B cell (primary cell): ENCODE data around the gene RIMS3. TPM values are rescaled to one million over a fixed set of nuclear protein-coding genes. Genes with fewer than 3 reads are reported as not detected.

ENCODE experiments used
- ATAC-seq: fragments of 200-7000 bp; cut with Tn5 transposase; one replicate; pipeline ENCODE4 v1.10.0; 2021; ENCODE audit warnings: low read depth, mild to moderate bottlenecking, moderate number of reproducible peaks, moderate library complexity
- CTCF ChIA-PET: fragments of 350-600 bp; sonication (Branson Sonifier 250); formaldehyde crosslinking; loops from one replicate; lab custom pipeline; 2021; ENCODE audit warnings: antibody characterized with exemption, inconsistent platforms; lab: Charles Lee
- POLR2A ChIA-PET: fragments of 350-600 bp; sonication (Branson Sonifier 250); formaldehyde crosslinking; loops from one replicate; lab custom pipeline; 2021; ENCODE audit warnings: antibody characterized with exemption; lab: Charles Lee
- DNase-seq: peaks from one replicate; pipeline ENCODE4 v3.0.0; 2013
- H2AFZ ChIP-seq: 2 replicates; pipeline ENCODE4 v1.6.1; 2012; ENCODE audit warnings: mild to moderate bottlenecking, low read depth, low read length; ENCODE audit not compliant: insufficient read depth, poor library complexity, severe bottlenecking
- H3K27ac ChIP-seq, 2 donors: 1 replicate in 1 of 2; 2 replicates in 1 of 2; pipeline ENCODE4 v1.5.1; 2012 to 2013; ENCODE audit warnings: low read length in 2 of 2, mild to moderate bottlenecking in 2 of 2, moderate library complexity in 1 of 2
- H3K27me3 ChIP-seq, 4 experiments: fragments of 200-600 bp in 1 of 4; sonication (generic) in 1 of 4; replicated peaks in 1 of 4; 1 replicate in 2 of 4; 2 replicates in 2 of 4; pipeline versions ENCODE4 v1.6.1 to v1.7.0; 2013 to 2016; ENCODE audit warnings: low read length in 3 of 4, mild to moderate bottlenecking in 2 of 4, mixed read lengths in 1 of 4, moderate library complexity in 1 of 4; ENCODE audit not compliant: insufficient read depth in 4 of 4, control insufficient read depth in 3 of 4; ENCODE audit errors: control extremely low read depth in 1 of 4
- H3K36me3 ChIP-seq, 2 experiments: replicated peaks in 1 of 2; 1 replicate in 1 of 2; 2 replicates in 1 of 2; pipeline versions ENCODE4 v1.6.1 to v1.7.1; 2013; ENCODE audit warnings: low read length in 1 of 2; ENCODE audit not compliant: insufficient read depth in 2 of 2, control insufficient read depth in 1 of 2; ENCODE audit errors: control extremely low read depth in 1 of 2, extremely low read depth in 1 of 2
- H3K4me1 ChIP-seq, 2 donors: fragments of 200-600 bp in 1 of 2; sonication (generic) in 1 of 2; 1 replicate in 1 of 2; 2 replicates in 1 of 2; pipeline versions ENCODE4 v1.5.1 to v1.6.1; 2013 to 2017; ENCODE audit warnings: low read length in 2 of 2; ENCODE audit not compliant: control insufficient read depth in 2 of 2, insufficient read depth in 2 of 2
- H3K4me2 ChIP-seq: replicated peaks from 2 replicates; pipeline ENCODE3; 2012; ENCODE audit warnings: mild to moderate bottlenecking, low read depth, low read length; ENCODE audit not compliant: poor library complexity, severe bottlenecking
- H3K4me3 ChIP-seq, 5 experiments: fragments of 200-600 bp in 1 of 5; sonication (generic) in 1 of 5; 1 replicate in 3 of 5; 2 replicates in 2 of 5; pipeline versions ENCODE4 v1.5.1 to v1.7.0; 2011 to 2016; ENCODE audit warnings: low read length in 4 of 5, mild to moderate bottlenecking in 4 of 5, low read depth in 2 of 5, control low read depth in 1 of 5, moderate library complexity in 1 of 5; ENCODE audit not compliant: insufficient read depth in 1 of 5; ENCODE audit errors: control extremely low read depth in 1 of 5, extremely low read depth in 1 of 5
- H3K79me2 ChIP-seq: fragments of 200-600 bp; sonication (generic); one replicate; pipeline ENCODE4 v1.6.0; 2016; ENCODE audit warnings: low read length; ENCODE audit not compliant: control insufficient read depth, insufficient read depth
- H3K9ac ChIP-seq: fragments of 200-600 bp; sonication (generic); 2 replicates; pipeline ENCODE4 v1.6.1; 2017; ENCODE audit warnings: mild to moderate bottlenecking, low read length, moderate library complexity
- H3K9me3 ChIP-seq, 3 donors: one replicate each; pipeline versions ENCODE4 v1.6.1 to v1.7.1; 2013; ENCODE audit warnings: low read length in 2 of 3; ENCODE audit not compliant: control insufficient read depth in 2 of 3, insufficient read depth in 1 of 3; ENCODE audit errors: control extremely low read depth in 1 of 3
- H4K20me1 ChIP-seq: 2 replicates; pipeline ENCODE4 v1.6.0; 2012; ENCODE audit warnings: mild to moderate bottlenecking, low read length; ENCODE audit not compliant: insufficient read depth, control insufficient read depth, poor library complexity, severe bottlenecking
- H3K27ac Mint-ChIP-seq: one replicate; pipeline ENCODE4 v1.8.0; 2021; ENCODE audit warnings: mixed read lengths
- H3K27me3 Mint-ChIP-seq: one replicate; pipeline ENCODE4 v1.8.0; 2021; ENCODE audit warnings: mixed read lengths
- H3K4me1 Mint-ChIP-seq: one replicate; pipeline ENCODE4 v1.8.0; 2021; ENCODE audit warnings: mixed read lengths
- H3K4me3 Mint-ChIP-seq: one replicate; pipeline ENCODE4 v1.8.0; 2021; ENCODE audit warnings: mixed read lengths
- H3K9me3 Mint-ChIP-seq: one replicate; pipeline ENCODE4 v1.8.0; 2022; ENCODE audit warnings: mixed read lengths; ENCODE audit not compliant: insufficient read depth
- EZH2 ChIP-seq: IDR thresholded peaks from 2 replicates; pipeline ENCODE4 v1.6.1; 2012; ENCODE audit warnings: borderline replicate concordance, low read depth, mild to moderate bottlenecking, moderate library complexity, low read length; ENCODE audit not compliant: insufficient read depth, poor library complexity, severe bottlenecking
- WGBS: methylation state at CpG from one replicate; pipeline ENCODE4 v1.1.5; 2013; ENCODE audit warnings: missing lambda C conversion rate; ENCODE audit not compliant: insufficient coverage; 5-methylcytosine and 5-hydroxymethylcytosine counted together
- intact Hi-C: fragments of 100-400 bp; cut with micrococcal nuclease; formaldehyde crosslinking; loops from one replicate; pipeline ENCODE4 v1.10.0; 2022
- polyA plus RNA-seq: library from polyadenylated mRNA; depleted of rRNA; stranded (reverse); fragments of >200 nt; gene quantifications from 2 replicates; pipeline ENCODE4 v1.2.3, GENCODE V29; 2012
- total RNA-seq, 2 donors: library from RNA; stranded (reverse); fragments of 120-200 nt in 1 of 2; gene quantifications; 1 replicate in 1 of 2; 2 replicates in 1 of 2; pipeline versions ENCODE4 v1.2.3 to v1.2.4, GENCODE V29; 2013 to 2022
- TF ChIP-seq, protein P1 (sequence below): fragments of 200-600 bp; IDR thresholded peaks from one replicate; pipeline ENCODE4 v1.8.0; 2022; ENCODE audit warnings: antibody characterized with exemption, mild to moderate bottlenecking

RIMS3 gene
- total and polyA plus RNA-seq, 2 donors (not counting 1 experiment from before 2014, with no cell fraction given): 1.1 to 5.4 TPM

DNA sequence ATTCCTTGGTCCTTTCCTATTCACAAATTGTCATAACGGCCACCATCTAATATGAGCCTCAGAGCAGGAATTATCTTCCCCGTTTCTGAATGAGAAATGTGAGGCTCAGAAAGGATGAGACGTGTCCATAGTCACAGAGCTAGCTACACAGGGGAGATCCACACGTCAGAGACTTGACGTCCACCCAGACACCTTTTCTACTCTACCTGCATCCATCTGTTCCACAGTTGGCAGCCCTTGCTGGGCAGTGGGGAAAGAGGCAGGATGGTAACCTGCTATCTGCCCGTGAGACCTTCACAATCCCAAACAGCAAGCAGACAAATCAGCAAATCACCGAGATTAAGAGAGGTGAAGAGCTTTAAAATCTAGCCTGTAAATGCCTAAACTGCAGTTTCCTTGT is 8.4 kb downstream of the RIMS3 start:
- no peak overlapping the region for H3K9ac ChIP-seq
- Mint-ChIP-seq H3K27me3 (peaks cover 8% of the 10 kb centered on the region), H3K27ac (no peak overlapping the region), H3K4me3 (no peak overlapping the region), H3K4me1 (peaks cover 3% of the 10 kb centered on the region), H3K9me3 (no peaks in the 10 kb centered on the region)
- H3K4me2 ChIP-seq: no peak overlapping the region
- H4K20me1 ChIP-seq: no peaks in the 10 kb centered on the region
- H3K79me2 ChIP-seq: no peaks in the 10 kb centered on the region
- H3K27ac ChIP-seq: no peak overlapping the region
- ATAC-seq (no peak), DNase-seq (no peak)
- ChIA-PET POLR2A (no interaction called here), CTCF (no interaction called here)
- H3K27me3 ChIP-seq: peaks cover 0 to 4% (median 1%) of the 10 kb centered on the region in 4 experiments
- H3K4me1 ChIP-seq: no peaks in the 10 kb centered on the region
- no peak overlapping the region for H3K4me3 ChIP-seq
- intact Hi-C loops: no loop called here
- no peak overlapping the region for H2AFZ ChIP-seq
- H3K36me3 ChIP-seq: no peaks in the 10 kb centered on the region
- H3K9me3 ChIP-seq: no peaks in the 10 kb centered on the region
- TF ChIP-seq EZH2: no peak
- 80% methylated on average over 1 of the region's 7 CpGs for WGBS

DNA sequence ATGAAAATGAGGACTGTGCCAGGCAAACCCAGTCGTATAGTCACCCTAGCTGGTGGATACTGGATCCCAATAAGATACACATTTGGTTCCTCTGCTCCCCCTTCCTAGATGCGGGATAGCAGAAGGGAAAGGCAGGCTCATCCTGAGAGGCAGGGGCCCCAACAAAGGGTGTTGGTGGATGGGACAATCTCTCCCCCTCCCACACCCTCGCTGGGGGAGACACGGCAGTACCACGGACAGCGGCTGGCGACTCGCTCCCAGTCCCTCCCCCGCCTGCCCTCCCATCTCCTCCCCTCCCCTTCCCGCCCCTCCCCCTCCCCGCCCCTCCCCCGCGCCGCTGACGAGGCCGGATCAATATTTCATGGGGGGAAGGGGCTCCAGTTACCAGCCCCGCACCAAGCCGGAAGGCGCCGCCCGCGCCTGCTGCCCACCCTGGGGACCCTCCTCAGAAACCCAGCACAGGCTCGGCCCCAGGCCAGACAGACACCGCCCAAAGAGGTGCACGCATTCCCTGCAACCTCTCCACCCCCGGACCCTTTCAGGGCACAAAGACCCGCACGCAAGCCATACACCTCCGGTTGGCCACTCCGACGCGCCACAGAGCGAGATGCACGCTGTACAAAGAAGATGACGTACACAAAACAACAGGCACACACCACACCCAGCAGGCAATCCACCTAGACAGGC is 11.5 kb downstream of the RIMS3 start:
- H3K4me2 ChIP-seq: no peak overlapping the region
- Mint-ChIP-seq H3K27ac (no peak overlapping the region), H3K9me3 (no peaks in the 10 kb centered on the region), H3K4me3 (no peak overlapping the region), H3K4me1 (peaks cover 3% of the 10 kb centered on the region), H3K27me3 (peaks cover 13% of the 10 kb centered on the region)
- 58% methylated on average over 16 of the region's 35 CpGs for WGBS
- POLR2A ChIA-PET: no interaction called here
- H3K27ac ChIP-seq: no peak overlapping the region
- H3K9ac ChIP-seq: no peak overlapping the region
- DNase-seq: no peak
- no peak overlapping the region for H3K4me3 ChIP-seq
- H4K20me1 ChIP-seq: no peaks in the 10 kb centered on the region
- no peak for ATAC-seq
- no peak for TF ChIP-seq EZH2
- TF ChIP-seq, protein P1, sequence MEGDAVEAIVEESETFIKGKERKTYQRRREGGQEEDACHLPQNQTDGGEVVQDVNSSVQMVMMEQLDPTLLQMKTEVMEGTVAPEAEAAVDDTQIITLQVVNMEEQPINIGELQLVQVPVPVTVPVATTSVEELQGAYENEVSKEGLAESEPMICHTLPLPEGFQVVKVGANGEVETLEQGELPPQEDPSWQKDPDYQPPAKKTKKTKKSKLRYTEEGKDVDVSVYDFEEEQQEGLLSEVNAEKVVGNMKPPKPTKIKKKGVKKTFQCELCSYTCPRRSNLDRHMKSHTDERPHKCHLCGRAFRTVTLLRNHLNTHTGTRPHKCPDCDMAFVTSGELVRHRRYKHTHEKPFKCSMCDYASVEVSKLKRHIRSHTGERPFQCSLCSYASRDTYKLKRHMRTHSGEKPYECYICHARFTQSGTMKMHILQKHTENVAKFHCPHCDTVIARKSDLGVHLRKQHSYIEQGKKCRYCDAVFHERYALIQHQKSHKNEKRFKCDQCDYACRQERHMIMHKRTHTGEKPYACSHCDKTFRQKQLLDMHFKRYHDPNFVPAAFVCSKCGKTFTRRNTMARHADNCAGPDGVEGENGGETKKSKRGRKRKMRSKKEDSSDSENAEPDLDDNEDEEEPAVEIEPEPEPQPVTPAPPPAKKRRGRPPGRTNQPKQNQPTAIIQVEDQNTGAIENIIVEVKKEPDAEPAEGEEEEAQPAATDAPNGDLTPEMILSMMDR: no peak
- no peaks in the 10 kb centered on the region for H3K4me1 ChIP-seq
- H3K27me3 ChIP-seq: peaks cover 0 to 4% (median 1%) of the 10 kb centered on the region in 4 experiments
- CTCF ChIA-PET: no interaction called here
- no peaks in the 10 kb centered on the region for H3K9me3 ChIP-seq
- no peaks in the 10 kb centered on the region for H3K36me3 ChIP-seq
- H2AFZ ChIP-seq: no peak overlapping the region
- H3K79me2 ChIP-seq: no peaks in the 10 kb centered on the region
- intact Hi-C loops: no loop called here
